Uterus (tissue), 2 donors: ENCODE results near the gene ZNF106.

Experiments used
- CTCF ChIP-seq, 4 experiments: fragments of 200-600 bp in 2 of 4; fragments of 450-650 bp in 2 of 4; sonication (generic) in 2 of 4; IDR thresholded peaks; one replicate each; pipeline ENCODE4 v1.5.1; 2016 to 2019; ENCODE audit warnings: antibody characterized with exemption in 4 of 4, mild to moderate bottlenecking in 2 of 4, moderate library complexity in 1 of 4
- POLR2A ChIP-seq, 2 donors: fragments of 450-650 bp; IDR thresholded peaks; one replicate each; pipeline ENCODE4 v1.6.1; 2016; ENCODE audit warnings: antibody characterized with exemption in 2 of 2, mild to moderate bottlenecking in 1 of 2, moderate library complexity in 1 of 2

- TF ChIP-seq POLR2A (IDR thresholded peaks at IDR 0.05), result peak; percentile 91 to 92
- peak in 2 of 4 experiments; percentile 5 to 15 for TF ChIP-seq CTCF (IDR thresholded peaks at IDR 0.05)
Observed at GRCh38 chr15:42490671-42491538, at the start of gene ZNF106.
